GM19238 (cell line): Measurements from ENCODE around the gene PCMTD2.
"Not testable (repeated sequence)": the region's sequence is repeated elsewhere in the genome, so short reads cannot be mapped to it uniquely, and the experiment has no call there.

Experiments
- DNase-seq: peaks from one replicate; pipeline ENCODE4 v3.0.0; 2011; ENCODE audit warnings: low spot score; ENCODE audit not compliant: insufficient read length

PCMTD2 gene

GRCh38 chr20:64224351-64225170 is 31.0 kb upstream of the PCMTD2 start:
- no peak for DNase-seq

DNA sequence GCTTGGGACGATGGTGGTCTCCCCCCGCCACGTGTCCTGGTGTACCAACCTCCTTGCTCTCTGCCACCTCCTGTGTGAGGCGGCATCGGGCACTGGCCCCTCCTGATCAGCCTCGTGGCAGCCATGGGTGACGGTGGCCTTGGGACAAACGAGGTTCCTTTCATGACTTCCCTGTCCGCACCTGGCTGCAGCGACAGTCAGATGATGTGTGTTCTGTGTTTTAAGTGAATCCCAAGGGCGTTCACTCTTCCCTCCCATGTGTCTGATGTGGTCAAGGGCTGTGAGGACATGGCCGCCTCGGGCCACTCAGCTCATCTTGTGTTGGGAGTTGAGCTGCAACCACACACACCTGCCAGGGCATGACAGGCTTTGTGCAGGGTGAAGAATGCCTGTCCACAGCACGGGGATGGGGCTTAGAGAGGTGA is 30.4 kb upstream of the PCMTD2 start:
- DNase-seq, result no peak

- DNase-seq, result no peak
Observed at GRCh38 chr20:64225828-64226598, 29.5 kb upstream of the PCMTD2 start.

GRCh38 chr20:64226686-64227580 is 28.6 kb upstream of the PCMTD2 start:
- DNase-seq, result no peak

DNA sequence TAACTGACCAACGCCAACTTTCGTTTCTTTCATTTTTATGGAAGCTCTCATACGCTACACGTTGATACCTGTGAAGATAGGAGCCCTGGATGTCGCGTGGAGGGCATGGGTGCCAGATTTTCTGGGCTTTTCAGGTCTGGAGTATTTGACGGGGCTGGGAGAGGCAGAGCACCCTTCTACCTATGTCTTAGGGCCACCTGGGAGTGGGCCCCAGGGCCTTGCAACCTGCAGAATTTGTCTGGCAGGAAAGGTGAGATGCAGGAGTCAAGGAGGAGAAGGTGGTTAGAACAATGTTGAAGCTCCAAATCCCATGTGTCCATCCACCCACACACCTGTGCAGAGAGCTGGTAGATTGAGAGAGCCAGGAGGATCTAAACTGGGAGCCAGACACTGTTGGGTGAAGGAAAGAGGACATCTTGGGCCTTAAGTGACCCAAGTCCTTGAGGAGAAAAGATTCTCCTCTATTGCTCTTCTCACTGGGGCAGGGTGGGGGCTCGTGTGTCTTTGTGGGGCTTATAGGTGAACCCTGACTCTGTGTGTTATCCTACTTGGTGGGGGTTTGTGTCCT is 27.4 kb upstream of the PCMTD2 start:
- DNase-seq, result no peak

DNA sequence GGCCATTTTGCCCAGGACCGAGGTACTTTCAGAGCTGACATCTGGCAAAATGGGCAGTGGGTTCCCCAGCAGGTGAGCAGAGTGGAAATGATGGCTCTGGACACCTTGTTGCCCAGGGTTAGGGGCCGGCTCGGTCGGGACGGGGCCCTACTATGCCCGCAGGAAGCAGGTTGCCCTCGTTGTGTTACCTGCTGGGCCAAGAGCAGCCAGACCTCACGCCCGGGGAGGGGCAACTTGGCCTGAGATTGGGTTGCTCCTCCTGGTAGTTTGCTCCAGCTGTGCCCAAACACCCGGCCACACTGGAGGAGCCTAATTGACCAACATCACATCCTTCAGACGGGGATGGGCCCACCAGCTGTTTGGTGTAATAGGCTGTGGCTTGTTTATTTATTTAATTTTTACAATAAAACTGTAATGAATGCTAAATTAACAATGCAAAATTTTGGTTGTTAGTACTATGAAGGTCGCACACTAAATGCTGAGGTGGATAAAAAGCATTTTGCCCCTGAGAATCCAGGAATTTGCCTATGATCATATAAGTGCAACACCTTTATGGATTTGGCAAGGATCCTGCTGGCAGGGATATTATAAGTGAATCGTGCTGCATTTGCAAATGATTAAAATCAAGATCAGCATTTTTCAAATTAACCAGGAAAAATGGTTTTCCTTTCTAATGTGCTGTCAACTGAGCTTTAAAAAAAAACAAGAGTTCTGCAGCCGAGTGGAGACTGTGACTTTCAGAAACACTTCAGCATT is 26.6 kb upstream of the PCMTD2 start:
- DNase-seq, result no peak

- DNase-seq, result no peak
Observed at GRCh38 chr20:64229507-64230061, 26.0 kb upstream of the PCMTD2 start.

GRCh38 chr20:64230461-64231145 is 24.9 kb upstream of the PCMTD2 start:
- DNase-seq, result no peak

GRCh38 chr20:64231621-64232550 is 23.7 kb upstream of the PCMTD2 start:
- DNase-seq, result no peak

- DNase-seq, result no peak
Observed at GRCh38 chr20:64232794-64233193, 22.8 kb upstream of the PCMTD2 start.

DNA sequence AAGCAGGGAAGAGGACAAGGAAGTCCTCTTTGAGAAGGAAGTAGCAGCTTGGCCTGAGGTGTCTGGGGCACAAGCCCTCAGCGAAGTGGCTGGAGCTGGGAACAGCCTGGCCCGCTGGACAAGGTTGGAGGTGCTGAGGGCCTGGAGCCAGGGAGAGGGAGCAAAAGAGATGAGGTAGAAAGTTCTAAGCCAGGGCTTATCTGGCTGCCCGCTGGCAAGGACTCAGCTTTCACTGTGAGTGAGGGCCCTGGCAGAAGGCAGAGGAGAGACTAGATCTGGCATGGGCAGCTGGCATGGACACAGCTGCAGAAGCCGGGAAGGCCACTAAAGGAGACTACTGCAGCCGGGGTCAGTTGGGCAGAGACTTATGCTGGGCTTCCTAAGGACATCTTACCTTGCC is 21.8 kb upstream of the PCMTD2 start:
- DNase-seq, result no peak

GRCh38 chr20:64234291-64234791 is 21.2 kb upstream of the PCMTD2 start:
- DNase-seq, result no peak

- DNase-seq, result not testable (repeated sequence)
Observed at GRCh38 chr20:64234921-64235565, 20.5 kb upstream of the PCMTD2 start.

- no peak for DNase-seq
Observed at GRCh38 chr20:64236137-64237088, 19.1 kb upstream of the PCMTD2 start.

- no peak for DNase-seq
Observed at GRCh38 chr20:64237316-64237715, 18.2 kb upstream of the PCMTD2 start.

GRCh38 chr20:64238115-64238825 is 17.3 kb upstream of the PCMTD2 start:
- no peak for DNase-seq
